Caco-2 (cell line): Measurements from ENCODE around the gene CPLX1. TPM values are rescaled to one million over a fixed set of nuclear protein-coding genes. Genes with fewer than 3 reads are reported as not detected.

Experiments
- BruUV-seq: library from RNA; stranded (reverse); fragments of 400-500 nt; replicated peaks from 2 replicates; lab custom pipeline; 2021; lab: Mats Ljungman, UMichigan
- CTCF ChIA-PET: fragments of 300-600 bp; sonication (Branson Sonifier 250); formaldehyde crosslinking; loops from one replicate; lab custom pipeline; 2022; ENCODE audit warnings: antibody characterized with exemption; lab: Charles Lee
- POLR2A ChIA-PET: fragments of 300-600 bp; sonication (Branson Sonifier 250); formaldehyde crosslinking; loops from one replicate; lab custom pipeline; 2022; ENCODE audit warnings: antibody characterized with exemption; lab: Charles Lee
- DNase-seq, 2 experiments: peaks; one replicate each; pipeline versions ENCODE4 v3.0.0 to v3.0.0-alpha.2; 2020 to 2022
- H3K27me3 ChIP-seq: replicated peaks from 2 replicates; pipeline ENCODE4 v1.6.0; 2011; ENCODE audit warnings: low read length; ENCODE audit not compliant: control insufficient read depth, insufficient read depth
- H3K36me3 ChIP-seq: 2 replicates; pipeline ENCODE4 v1.5.1; 2011; ENCODE audit warnings: low read length; ENCODE audit not compliant: control insufficient read depth, insufficient read depth
- H3K4me1 ChIP-seq: fragments of 250-450 bp; sonication (Bioruptor Pico); 2 replicates; pipeline ENCODE4 v1.5.1; 2020; ENCODE audit warnings: mild to moderate bottlenecking
- H3K4me3 ChIP-seq: 2 replicates; pipeline ENCODE4 v1.5.1; 2011; ENCODE audit warnings: low read depth, mild to moderate bottlenecking, control low read depth, low read length
- H3K9me3 ChIP-seq: fragments of 250-450 bp; sonication (Bioruptor Pico); 2 replicates; pipeline ENCODE4 v1.5.1; 2020; ENCODE audit warnings: mild to moderate bottlenecking, moderate library complexity
- H3K27ac Mint-ChIP-seq: one replicate; pipeline ENCODE4 v1.8.0; 2022; ENCODE audit warnings: mixed read lengths; ENCODE audit not compliant: unreplicated experiment
- H3K27me3 Mint-ChIP-seq: one replicate; pipeline ENCODE4 v1.8.0; 2022; ENCODE audit warnings: mixed read lengths; ENCODE audit not compliant: insufficient read depth, unreplicated experiment
- H3K36me3 Mint-ChIP-seq: one replicate; pipeline ENCODE4 v1.8.0; 2022; ENCODE audit warnings: mild to moderate bottlenecking, mixed read lengths; ENCODE audit not compliant: insufficient read depth, unreplicated experiment
- H3K4me1 Mint-ChIP-seq: one replicate; pipeline ENCODE4 v1.8.0; 2022; ENCODE audit warnings: low read depth, mixed read lengths; ENCODE audit not compliant: unreplicated experiment
- H3K4me3 Mint-ChIP-seq: one replicate; pipeline ENCODE4 v1.8.0; 2022; ENCODE audit warnings: mild to moderate bottlenecking, moderate library complexity, mixed read lengths; ENCODE audit not compliant: unreplicated experiment
- H3K9me3 Mint-ChIP-seq: one replicate; pipeline ENCODE4 v1.8.0; 2022; ENCODE audit warnings: mixed read lengths; ENCODE audit not compliant: unreplicated experiment
- intact Hi-C: fragments of 100-400 bp; cut with micrococcal nuclease; formaldehyde crosslinking; loops from one replicate; pipeline ENCODE4 v1.10.0; 2022; ENCODE audit not compliant: unreplicated experiment
- total RNA-seq: library from RNA; stranded (reverse); gene quantifications from 2 replicates; pipeline ENCODE4 v1.2.3, GENCODE V29; 2022
- TF ChIP-seq, protein P1 (sequence below), 2 experiments: fragments of 200-600 bp in 1 of 2; IDR thresholded peaks; 1 replicate in 1 of 2; 2 replicates in 1 of 2; pipeline versions ENCODE4 v1.5.1 to v1.8.0; 2011 to 2022; ENCODE audit warnings: antibody characterized with exemption in 1 of 2, control low read depth in 1 of 2, inconsistent platforms in 1 of 2, low read depth in 1 of 2, low read length in 1 of 2, mild to moderate bottlenecking in 1 of 2, moderate library complexity in 1 of 2; ENCODE audit not compliant: insufficient read depth in 1 of 2, severe bottlenecking in 1 of 2, unreplicated experiment in 1 of 2

CPLX1 gene
- total RNA-seq, 1 experiment from 2014 or later = 20.9 TPM

DNA sequence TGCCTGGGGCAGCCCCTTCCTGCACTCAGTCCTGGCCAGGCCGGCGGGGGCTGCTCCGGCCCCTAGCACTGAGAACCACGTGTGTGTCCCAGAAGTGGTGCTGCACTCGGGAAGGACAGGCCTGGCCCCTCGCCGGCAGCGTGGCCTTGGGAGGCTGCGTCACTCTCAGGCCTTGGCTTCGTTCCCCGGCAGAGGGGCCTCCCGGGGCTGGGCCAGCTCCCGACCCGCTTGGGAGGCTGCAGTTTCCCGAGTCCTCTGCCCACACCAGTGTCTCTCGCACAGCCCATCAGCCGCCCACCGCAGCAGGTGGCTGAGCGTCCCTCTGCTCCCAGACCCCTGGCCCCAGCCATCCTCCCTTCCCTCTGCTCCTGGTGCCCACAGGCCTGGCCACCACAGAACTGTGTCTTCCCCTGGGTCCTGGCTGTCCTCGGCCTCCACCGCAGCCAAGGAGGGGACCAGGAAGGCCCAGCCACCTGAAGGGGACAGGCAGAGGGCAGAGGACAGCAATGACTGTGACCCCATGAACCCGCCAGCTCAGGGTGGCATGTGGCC lies 10.9 kb upstream of the CPLX1 start:
- Histone ChIP-seq H3K4me1 (no peaks in the 10 kb centered on the region), H3K4me3 (no peak overlapping the region), H3K9me3 (peaks cover 10% of the 10 kb centered on the region), H3K27me3 (no peaks in the 10 kb centered on the region), H3K36me3 (no peaks in the 10 kb centered on the region)
- intact Hi-C loops = no loop called here
- ChIA-PET CTCF (no interaction called here), POLR2A (no interaction called here)
- H3K9me3 Mint-ChIP-seq = peaks cover 24% of the 10 kb centered on the region
- H3K4me1 Mint-ChIP-seq = no peaks in the 10 kb centered on the region
- H3K27ac Mint-ChIP-seq = no peak overlapping the region
- no peak overlapping the region for H3K4me3 Mint-ChIP-seq
- TF ChIP-seq, protein P1, sequence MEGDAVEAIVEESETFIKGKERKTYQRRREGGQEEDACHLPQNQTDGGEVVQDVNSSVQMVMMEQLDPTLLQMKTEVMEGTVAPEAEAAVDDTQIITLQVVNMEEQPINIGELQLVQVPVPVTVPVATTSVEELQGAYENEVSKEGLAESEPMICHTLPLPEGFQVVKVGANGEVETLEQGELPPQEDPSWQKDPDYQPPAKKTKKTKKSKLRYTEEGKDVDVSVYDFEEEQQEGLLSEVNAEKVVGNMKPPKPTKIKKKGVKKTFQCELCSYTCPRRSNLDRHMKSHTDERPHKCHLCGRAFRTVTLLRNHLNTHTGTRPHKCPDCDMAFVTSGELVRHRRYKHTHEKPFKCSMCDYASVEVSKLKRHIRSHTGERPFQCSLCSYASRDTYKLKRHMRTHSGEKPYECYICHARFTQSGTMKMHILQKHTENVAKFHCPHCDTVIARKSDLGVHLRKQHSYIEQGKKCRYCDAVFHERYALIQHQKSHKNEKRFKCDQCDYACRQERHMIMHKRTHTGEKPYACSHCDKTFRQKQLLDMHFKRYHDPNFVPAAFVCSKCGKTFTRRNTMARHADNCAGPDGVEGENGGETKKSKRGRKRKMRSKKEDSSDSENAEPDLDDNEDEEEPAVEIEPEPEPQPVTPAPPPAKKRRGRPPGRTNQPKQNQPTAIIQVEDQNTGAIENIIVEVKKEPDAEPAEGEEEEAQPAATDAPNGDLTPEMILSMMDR (IDR thresholded peaks at IDR 0.05; ENCODE audit: insufficient read depth in 1 of 2, low read depth in 1 of 2, low read length in 1 of 2, severe bottlenecking in 1 of 2, unreplicated experiment in 1 of 2) = no peak
- no peaks in the 10 kb centered on the region for H3K36me3 Mint-ChIP-seq
- H3K27me3 Mint-ChIP-seq = no peaks in the 10 kb centered on the region
- no TSS peak for BruUV-seq
- DNase-seq = no peak

DNA sequence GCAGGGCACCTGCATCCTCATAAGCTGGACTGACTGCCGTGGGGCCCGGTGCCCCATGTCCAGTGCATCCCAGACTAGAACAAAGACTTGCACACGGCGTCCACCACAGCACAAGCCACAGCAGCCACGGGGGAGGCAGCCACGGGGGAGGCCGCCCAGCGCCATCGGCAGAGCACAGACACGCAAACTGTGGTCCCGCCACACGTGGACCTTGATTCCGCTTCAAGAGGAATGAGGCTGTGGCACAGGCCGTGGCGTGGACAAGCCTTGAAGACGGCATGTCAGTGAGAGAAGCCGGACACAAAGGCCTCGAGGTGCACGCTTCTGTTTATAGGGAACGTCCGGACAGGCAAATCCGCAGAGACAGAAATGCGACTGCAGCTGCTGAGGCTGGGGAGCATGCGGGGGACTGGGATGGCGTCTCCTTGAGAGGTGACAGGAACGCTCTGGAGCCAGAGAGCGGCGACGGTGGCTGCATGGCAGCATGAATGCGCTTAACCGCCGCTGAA lies 10.1 kb upstream of the CPLX1 start:
- Mint-ChIP-seq H3K27ac (no peak overlapping the region), H3K4me1 (no peaks in the 10 kb centered on the region), H3K9me3 (peaks cover 18% of the 10 kb centered on the region), H3K27me3 (no peaks in the 10 kb centered on the region), H3K4me3 (no peak overlapping the region), H3K36me3 (no peaks in the 10 kb centered on the region)
- intact Hi-C loops = no loop called here
- Histone ChIP-seq H3K9me3 (peaks cover 10% of the 10 kb centered on the region), H3K36me3 (no peaks in the 10 kb centered on the region), H3K27me3 (no peaks in the 10 kb centered on the region), H3K4me3 (no peak overlapping the region), H3K4me1 (no peaks in the 10 kb centered on the region)
- ChIA-PET CTCF (no interaction called here), POLR2A (no interaction called here)
- TF ChIP-seq, protein P1 (IDR thresholded peaks at IDR 0.05; ENCODE audit: insufficient read depth in 1 of 2, low read depth in 1 of 2, low read length in 1 of 2, severe bottlenecking in 1 of 2, unreplicated experiment in 1 of 2) = no peak
- no peak for DNase-seq
- no TSS peak for BruUV-seq

- Histone ChIP-seq H3K36me3 (no peaks in the 10 kb centered on the region), H3K27me3 (no peaks in the 10 kb centered on the region), H3K4me1 (no peaks in the 10 kb centered on the region), H3K9me3 (peaks cover 10% of the 10 kb centered on the region), H3K4me3 (no peak overlapping the region)
- Mint-ChIP-seq H3K4me3 (no peak overlapping the region), H3K36me3 (no peaks in the 10 kb centered on the region), H3K9me3 (peaks cover 11% of the 10 kb centered on the region), H3K27ac (no peak overlapping the region), H3K4me1 (no peaks in the 10 kb centered on the region), H3K27me3 (no peaks in the 10 kb centered on the region)
- intact Hi-C loops = no loop called here
- ChIA-PET POLR2A (no interaction called here), CTCF (no interaction called here)
- no TSS peak for BruUV-seq
- DNase-seq = no peak
- TF ChIP-seq, protein P1 (IDR thresholded peaks at IDR 0.05; ENCODE audit: insufficient read depth in 1 of 2, low read depth in 1 of 2, low read length in 1 of 2, severe bottlenecking in 1 of 2, unreplicated experiment in 1 of 2) = no peak
Measured at GRCh38 chr4:835148-836002, 9.4 kb upstream of the CPLX1 start.
